ENCODE results near the gene VTI1A.

DNA sequence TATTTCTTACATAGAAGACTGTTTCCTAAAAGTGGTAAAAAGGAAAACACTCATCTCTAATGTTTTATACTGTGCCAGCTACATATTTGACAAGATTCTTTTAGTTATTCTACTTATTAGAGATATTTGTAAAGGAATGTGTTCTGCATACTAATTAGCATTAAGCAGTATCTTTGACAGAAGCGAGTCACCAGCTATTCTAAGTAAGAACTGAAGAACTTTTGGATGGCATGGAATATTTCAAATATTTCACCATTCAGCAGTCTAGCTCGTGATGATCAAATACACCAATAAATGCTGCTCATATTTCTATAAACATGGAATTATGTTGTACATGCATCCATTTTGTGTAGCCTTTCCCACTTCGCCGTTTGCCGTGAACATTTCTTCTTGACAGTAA lies 261.4 kb downstream of the VTI1A start:
- TF ChIP-seq CTCF (IDR thresholded peaks at IDR 0.05) (no peak), POLR2A (IDR thresholded peaks at IDR 0.05) (no peak)

Measured in ovary (tissue), 3 donors.